Stimulated activated CD4-positive, alpha-beta T cell treated with anti-CD3 and anti-CD28 coated beads, Interleukin-1b, Interleukin-23, amount 100 ng/mL, for 1 hour (primary cell): Measurements from ENCODE around the gene RAPGEF4.
A peak's percentile ranks its signal among the peaks of the same experiment; 100 is the strongest.

Experiments
- DNase-seq, 2 donors: peaks; one replicate each; pipeline ENCODE4 v3.0.0-alpha.2; 2020; ENCODE audit warnings: low read depth in 2 of 2

The RAPGEF4 gene

GRCh38 chr2:172860336-172860707 lies 124.7 kb downstream of the RAPGEF4 start:
- DNase-seq: no peak

- DNase-seq: no peak
These were observed 125.5 kb downstream of the RAPGEF4 start for GRCh38 chr2:172861098-172861497.

- DNase-seq: no peak
These were observed 126.2 kb downstream of the RAPGEF4 start for GRCh38 chr2:172861656-172862476.

- no peak for DNase-seq
These were observed 127.7 kb downstream of the RAPGEF4 start for GRCh38 chr2:172863341-172863740.

GRCh38 chr2:172864182-172864581 lies 128.5 kb downstream of the RAPGEF4 start:
- DNase-seq: peak in 1 of 2 donors; percentile 21

GRCh38 chr2:172865422-172865821 lies 129.8 kb downstream of the RAPGEF4 start:
- DNase-seq: no peak

- no peak for DNase-seq
These were observed 134.2 kb downstream of the RAPGEF4 start for GRCh38 chr2:172869861-172870260.

GRCh38 chr2:172870396-172870795 lies 134.8 kb downstream of the RAPGEF4 start:
- DNase-seq: no peak

GRCh38 chr2:172877826-172878225 lies 142.2 kb downstream of the RAPGEF4 start:
- DNase-seq: no peak

GRCh38 chr2:172878260-172878659 lies 142.6 kb downstream of the RAPGEF4 start:
- DNase-seq: no peak

GRCh38 chr2:172884336-172884735 lies 148.7 kb downstream of the RAPGEF4 start:
- DNase-seq: no peak

- DNase-seq: no peak
These were observed 150.4 kb downstream of the RAPGEF4 start for GRCh38 chr2:172885996-172886395.

- no peak for DNase-seq
These were observed 151.6 kb downstream of the RAPGEF4 start for GRCh38 chr2:172887280-172887679.

- DNase-seq: no peak
These were observed 153.3 kb downstream of the RAPGEF4 start for GRCh38 chr2:172888714-172889669.

- DNase-seq: no peak
These were observed 154.3 kb downstream of the RAPGEF4 start for GRCh38 chr2:172889768-172890430.

GRCh38 chr2:172893111-172893510 lies 157.5 kb downstream of the RAPGEF4 start:
- DNase-seq: no peak

- no peak for DNase-seq
These were observed 158.0 kb downstream of the RAPGEF4 start for GRCh38 chr2:172893671-172894070.

- no peak for DNase-seq
These were observed 159.2 kb downstream of the RAPGEF4 start for GRCh38 chr2:172894689-172895387.

- no peak for DNase-seq
These were observed 161.0 kb downstream of the RAPGEF4 start for GRCh38 chr2:172896661-172897081.

GRCh38 chr2:172900871-172901270 lies 165.2 kb downstream of the RAPGEF4 start:
- no peak for DNase-seq

GRCh38 chr2:172901913-172902312 lies 166.3 kb downstream of the RAPGEF4 start:
- no peak for DNase-seq
